Ascending aorta (tissue), 2 donors: Measurements from ENCODE around the gene EHD2. TPM values are rescaled to one million over a fixed set of nuclear protein-coding genes. Genes with fewer than 3 reads are reported as not detected.

Source experiments
- DNase-seq, 2 donors: peaks; one replicate each; pipeline ENCODE4 v3.0.0-alpha.2; 2019; ENCODE audit warnings: low spot score in 2 of 2
- H3K27ac ChIP-seq, 2 donors: fragments of 200-600 bp; sonication (generic); one replicate each; pipeline ENCODE4 v1.5.1; 2016 to 2017; ENCODE audit warnings: mild to moderate bottlenecking in 1 of 2
- H3K27me3 ChIP-seq: fragments of 200-600 bp; sonication (generic); one replicate; pipeline ENCODE4 v1.5.1; 2017
- H3K36me3 ChIP-seq, 2 donors: fragments of 200-600 bp; sonication (generic); one replicate each; pipeline ENCODE4 v1.5.1; 2016
- H3K4me1 ChIP-seq, 2 donors: fragments of 200-600 bp; sonication (generic); one replicate each; pipeline ENCODE4 v1.5.1; 2016 to 2017; ENCODE audit warnings: mild to moderate bottlenecking in 1 of 2
- H3K4me3 ChIP-seq, 2 donors: fragments of 200-600 bp; sonication (generic); one replicate each; pipeline ENCODE4 v1.5.1; 2016 to 2017; ENCODE audit warnings: mild to moderate bottlenecking in 1 of 2
- H3K9me3 ChIP-seq, 2 donors: fragments of 200-600 bp; sonication (generic); one replicate each; pipeline ENCODE4 v1.5.1; 2016
- intact Hi-C: fragments of 100-400 bp; cut with DNase I; formaldehyde crosslinking; loops from one replicate; pipeline ENCODE4 v1.15.1; 2023
- total RNA-seq: library from RNA; depleted of rRNA; stranded (reverse); fragments of >200 nt; gene quantifications from one replicate; pipeline ENCODE4 v1.1.0, GENCODE V29; 2016
- TF ChIP-seq, protein P1 (sequence below), 3 experiments: fragments of 200-600 bp in 2 of 3; fragments of 450-650 bp in 1 of 3; sonication (generic) in 2 of 3; IDR thresholded peaks; one replicate each; pipeline ENCODE4 v1.5.1; 2016 to 2019; ENCODE audit warnings: antibody characterized with exemption in 3 of 3, mild to moderate bottlenecking in 1 of 3, moderate library complexity in 1 of 3

Gene EHD2
- total RNA-seq, 1 donor from 2014 or later, result 342 TPM

DNA sequence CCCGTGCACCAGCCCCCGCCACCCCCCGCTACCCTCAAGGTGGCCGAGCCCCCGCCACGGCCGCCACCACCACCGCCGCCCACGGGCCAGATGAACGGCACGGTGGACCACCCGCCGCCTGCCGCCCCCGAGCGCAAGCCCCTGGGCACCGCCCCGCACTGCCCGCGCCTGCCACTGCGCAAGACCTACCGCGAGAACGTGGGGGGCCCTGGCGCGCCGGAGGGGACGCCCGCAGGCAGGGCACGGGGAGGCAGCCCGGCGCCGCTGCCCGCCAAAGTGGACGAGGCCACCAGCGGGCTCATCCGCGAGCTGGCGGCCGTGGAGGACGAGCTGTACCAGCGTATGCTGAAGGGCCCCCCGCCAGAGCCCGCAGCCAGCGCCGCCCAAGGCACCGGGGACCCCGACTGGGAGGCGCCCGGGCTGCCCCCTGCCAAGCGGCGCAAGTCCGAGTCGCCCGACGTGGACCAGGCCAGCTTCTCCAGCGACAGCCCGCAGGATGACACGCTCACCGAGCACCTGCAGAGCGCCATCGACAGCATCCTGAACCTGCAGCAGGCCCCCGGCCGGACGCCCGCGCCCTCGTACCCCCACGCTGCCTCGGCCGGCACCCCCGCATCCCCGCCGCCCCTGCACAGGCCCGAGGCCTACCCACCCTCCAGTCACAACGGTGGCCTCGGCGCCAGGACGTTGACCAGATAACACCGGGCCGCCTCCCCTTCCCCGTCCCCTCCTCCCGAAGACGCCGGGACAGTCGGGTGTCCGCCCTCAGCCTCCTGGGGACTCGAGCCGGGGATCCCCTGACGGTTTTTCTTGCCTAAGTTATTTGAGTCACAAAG is 11.3 kb upstream of the EHD2 start:
- no peak overlapping the region for H3K27ac ChIP-seq
- TF ChIP-seq, protein P1, sequence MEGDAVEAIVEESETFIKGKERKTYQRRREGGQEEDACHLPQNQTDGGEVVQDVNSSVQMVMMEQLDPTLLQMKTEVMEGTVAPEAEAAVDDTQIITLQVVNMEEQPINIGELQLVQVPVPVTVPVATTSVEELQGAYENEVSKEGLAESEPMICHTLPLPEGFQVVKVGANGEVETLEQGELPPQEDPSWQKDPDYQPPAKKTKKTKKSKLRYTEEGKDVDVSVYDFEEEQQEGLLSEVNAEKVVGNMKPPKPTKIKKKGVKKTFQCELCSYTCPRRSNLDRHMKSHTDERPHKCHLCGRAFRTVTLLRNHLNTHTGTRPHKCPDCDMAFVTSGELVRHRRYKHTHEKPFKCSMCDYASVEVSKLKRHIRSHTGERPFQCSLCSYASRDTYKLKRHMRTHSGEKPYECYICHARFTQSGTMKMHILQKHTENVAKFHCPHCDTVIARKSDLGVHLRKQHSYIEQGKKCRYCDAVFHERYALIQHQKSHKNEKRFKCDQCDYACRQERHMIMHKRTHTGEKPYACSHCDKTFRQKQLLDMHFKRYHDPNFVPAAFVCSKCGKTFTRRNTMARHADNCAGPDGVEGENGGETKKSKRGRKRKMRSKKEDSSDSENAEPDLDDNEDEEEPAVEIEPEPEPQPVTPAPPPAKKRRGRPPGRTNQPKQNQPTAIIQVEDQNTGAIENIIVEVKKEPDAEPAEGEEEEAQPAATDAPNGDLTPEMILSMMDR (IDR thresholded peaks at IDR 0.05), result no peak
- no peaks in the 10 kb centered on the region for H3K9me3 ChIP-seq
- no peaks in the 10 kb centered on the region for H3K27me3 ChIP-seq
- DNase-seq, result no peak
- no peak overlapping the region for H3K4me3 ChIP-seq
- no peaks in the 10 kb centered on the region for H3K4me1 ChIP-seq
- peaks cover 44% of the 10 kb centered on the region in 2 donors for H3K36me3 ChIP-seq
- intact Hi-C loops, result no loop called here

DNA sequence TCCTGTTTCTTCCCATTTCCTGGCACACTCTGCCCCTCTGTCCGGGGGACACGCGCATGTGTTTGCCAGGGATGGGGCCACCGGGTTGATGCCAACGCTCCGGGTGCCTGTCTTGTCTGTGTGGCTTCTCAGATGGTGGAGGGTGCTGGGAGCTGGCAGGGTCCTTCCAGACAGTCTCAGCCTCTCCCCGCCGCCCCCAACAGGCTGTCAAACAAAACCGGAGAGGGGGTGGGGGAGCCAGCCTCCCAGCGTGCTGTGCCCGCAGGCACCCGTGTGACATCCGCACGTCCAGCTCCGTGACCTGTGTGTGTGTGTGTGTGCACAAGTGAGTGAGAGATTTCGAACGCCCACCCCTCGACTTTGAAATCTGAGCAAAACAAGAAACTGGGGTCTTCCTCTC is 10.6 kb upstream of the EHD2 start:
- Histone ChIP-seq H3K36me3 (peaks cover 44% of the 10 kb centered on the region in 2 donors), H3K4me3 (no peak overlapping the region), H3K27ac (no peak overlapping the region), H3K4me1 (no peaks in the 10 kb centered on the region), H3K27me3 (no peaks in the 10 kb centered on the region), H3K9me3 (no peaks in the 10 kb centered on the region)
- no peak for DNase-seq
- intact Hi-C loops, result no loop called here
- TF ChIP-seq, protein P1 (IDR thresholded peaks at IDR 0.05), result no peak

DNA sequence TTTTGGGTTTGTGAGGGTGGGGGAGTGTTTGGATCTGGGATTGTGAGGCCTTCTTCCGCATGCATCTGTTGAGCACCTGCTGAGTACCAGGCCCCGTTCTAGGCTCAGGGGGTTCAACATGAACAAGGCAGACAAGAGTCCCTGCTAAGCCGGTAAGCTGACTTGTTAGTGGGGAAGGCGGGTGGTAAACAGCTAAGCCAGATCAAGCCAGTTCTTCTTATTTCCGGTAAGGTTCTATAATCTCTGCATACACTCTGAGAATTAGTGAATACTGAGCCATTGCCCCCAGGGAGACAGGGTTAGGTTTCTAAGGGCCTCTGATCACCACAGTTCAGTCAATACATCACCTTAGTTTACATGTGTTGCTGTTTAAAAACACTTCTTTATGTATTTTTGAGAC is 9.9 kb upstream of the EHD2 start:
- no peaks in the 10 kb centered on the region for H3K9me3 ChIP-seq
- intact Hi-C loops, result no loop called here
- H3K27me3 ChIP-seq, result no peaks in the 10 kb centered on the region
- no peak for DNase-seq
- no peaks in the 10 kb centered on the region for H3K4me1 ChIP-seq
- H3K36me3 ChIP-seq, result peaks cover 43 to 44% of the 10 kb centered on the region in 2 donors
- TF ChIP-seq, protein P1 (IDR thresholded peaks at IDR 0.05), result no peak
- no peak overlapping the region for H3K27ac ChIP-seq
- H3K4me3 ChIP-seq, result no peak overlapping the region

DNA sequence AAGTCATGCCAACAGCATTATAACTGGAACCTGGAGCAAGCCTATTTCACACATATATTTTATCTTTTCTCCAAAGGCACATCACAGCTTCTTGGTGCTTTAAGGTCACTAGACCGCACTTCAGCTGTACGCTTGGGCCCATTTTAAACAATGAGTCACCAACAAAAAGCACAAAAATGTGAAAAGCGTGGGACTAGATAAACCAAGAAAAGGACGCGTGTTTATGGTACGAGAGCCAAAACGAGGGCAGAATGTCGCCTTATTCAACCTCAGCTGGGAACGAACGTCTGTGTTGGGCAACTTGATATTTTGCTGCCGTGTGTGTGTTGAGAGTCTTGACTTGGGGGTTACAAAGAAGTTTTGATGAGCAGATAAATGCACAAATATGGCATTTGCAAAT is 9.2 kb upstream of the EHD2 start:
- no peaks in the 10 kb centered on the region for H3K27me3 ChIP-seq
- H3K4me1 ChIP-seq, result no peaks in the 10 kb centered on the region
- no peak overlapping the region for H3K4me3 ChIP-seq
- TF ChIP-seq, protein P1 (IDR thresholded peaks at IDR 0.05), result no peak
- no peak for DNase-seq
- H3K9me3 ChIP-seq, result no peaks in the 10 kb centered on the region
- no peak overlapping the region for H3K27ac ChIP-seq
- intact Hi-C loops, result no loop called here
- peaks cover 36 to 38% of the 10 kb centered on the region in 2 donors for H3K36me3 ChIP-seq

DNA sequence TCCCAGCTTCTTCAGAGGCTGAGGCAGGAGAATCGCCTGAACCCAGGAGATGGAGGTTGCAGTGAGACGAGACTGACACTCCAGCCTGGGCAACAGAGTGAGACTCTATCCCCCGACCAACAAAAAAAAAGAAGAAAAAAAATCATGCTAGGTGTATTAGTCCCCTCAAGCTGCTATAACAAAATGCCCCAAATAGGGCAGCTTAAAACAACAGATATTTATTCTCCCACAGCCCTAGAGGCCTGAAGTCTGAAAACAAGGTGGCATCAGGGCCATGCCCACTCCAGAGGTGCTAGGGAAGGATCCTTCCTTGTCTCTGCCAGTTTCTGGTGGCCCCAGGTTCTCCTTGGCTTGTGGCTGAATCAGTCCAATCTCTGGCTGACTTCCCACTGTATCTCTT is 8.6 kb upstream of the EHD2 start:
- no peak overlapping the region for H3K27ac ChIP-seq
- H3K27me3 ChIP-seq, result no peaks in the 10 kb centered on the region
- intact Hi-C loops, result no loop called here
- H3K9me3 ChIP-seq, result no peaks in the 10 kb centered on the region
- TF ChIP-seq, protein P1 (IDR thresholded peaks at IDR 0.05), result no peak
- peaks cover 30 to 31% of the 10 kb centered on the region in 2 donors for H3K36me3 ChIP-seq
- H3K4me1 ChIP-seq, result no peaks in the 10 kb centered on the region
- no peak for DNase-seq
- no peak overlapping the region for H3K4me3 ChIP-seq
